HG02870 (cell line): ENCODE results near the gene YWHAB.
"Not testable (repeated sequence)": the region's sequence is repeated elsewhere in the genome, so short reads cannot be mapped to it uniquely, and the experiment has no call there.

Experiments used
- ATAC-seq: cut with Tn5 transposase; IDR thresholded peaks from one replicate; pipeline ENCODE4 v1.9.1; 2021; ENCODE audit warnings: mild to moderate bottlenecking, moderate library complexity; ENCODE audit not compliant: unreplicated experiment

YWHAB gene

GRCh38 chr20:44866703-44867335 is 18.7 kb upstream of the YWHAB start:
- no peak for ATAC-seq

- no peak for ATAC-seq
These were observed 16.0 kb upstream of the YWHAB start for GRCh38 chr20:44869471-44869870.

- ATAC-seq, result not testable (repeated sequence)
These were observed 3.1 kb upstream of the YWHAB start for GRCh38 chr20:44882360-44882759.

- no peak for ATAC-seq
These were observed 2.1 kb upstream of the YWHAB start for GRCh38 chr20:44883214-44883902.

- ATAC-seq, result no peak
These were observed 556 bp upstream of the YWHAB start for GRCh38 chr20:44884907-44885391.

GRCh38 chr20:44886266-44886651 is 754 bp downstream of the YWHAB start:
- no peak for ATAC-seq

- no peak for ATAC-seq
These were observed 1.3 kb downstream of the YWHAB start for GRCh38 chr20:44886828-44887227.

GRCh38 chr20:44887466-44887865 is 2.0 kb downstream of the YWHAB start:
- ATAC-seq, result no peak

GRCh38 chr20:44888226-44889103 is 3.0 kb downstream of the YWHAB start:
- no peak for ATAC-seq

- ATAC-seq, result no peak
These were observed 6.3 kb downstream of the YWHAB start for GRCh38 chr20:44891826-44892225.

- no peak for ATAC-seq
These were observed 9.5 kb downstream of the YWHAB start for GRCh38 chr20:44894959-44895358.

- ATAC-seq, result no peak
These were observed 11.1 kb downstream of the YWHAB start for GRCh38 chr20:44896583-44896982.

GRCh38 chr20:44897133-44897532 is 11.6 kb downstream of the YWHAB start:
- ATAC-seq, result no peak

- no peak for ATAC-seq
These were observed 14.8 kb downstream of the YWHAB start for GRCh38 chr20:44900231-44900854.

GRCh38 chr20:44901974-44902373 is 16.5 kb downstream of the YWHAB start:
- ATAC-seq, result no peak

GRCh38 chr20:44904377-44904776 is 18.9 kb downstream of the YWHAB start:
- ATAC-seq, result no peak

- no peak for ATAC-seq
These were observed 23.7 kb downstream of the YWHAB start for GRCh38 chr20:44908987-44909871.

GRCh38 chr20:44909872-44910689 is 24.6 kb downstream of the YWHAB start, which contains the start of gene PABPC1L:
TSS of gene PABPC1L (plus strand) at chr20:44910060. CDS start at chr20:44910144, 84 bp downstream.
- peak; percentile 85 for ATAC-seq

GRCh38 chr20:44910690-44911262 is 25.3 kb downstream of the YWHAB start:
- no peak for ATAC-seq
